ENCODE measurements around the gene DDX51. TPM values are rescaled to one million over a fixed set of nuclear protein-coding genes. Genes with fewer than 3 reads are reported as not detected.
A peak's percentile ranks its signal among the peaks of the same experiment; 100 is the strongest.

The DDX51 gene
- total and polyA plus RNA-seq, 2 experiments from 2014 or later, result 3.7 to 7.5 TPM

DNA sequence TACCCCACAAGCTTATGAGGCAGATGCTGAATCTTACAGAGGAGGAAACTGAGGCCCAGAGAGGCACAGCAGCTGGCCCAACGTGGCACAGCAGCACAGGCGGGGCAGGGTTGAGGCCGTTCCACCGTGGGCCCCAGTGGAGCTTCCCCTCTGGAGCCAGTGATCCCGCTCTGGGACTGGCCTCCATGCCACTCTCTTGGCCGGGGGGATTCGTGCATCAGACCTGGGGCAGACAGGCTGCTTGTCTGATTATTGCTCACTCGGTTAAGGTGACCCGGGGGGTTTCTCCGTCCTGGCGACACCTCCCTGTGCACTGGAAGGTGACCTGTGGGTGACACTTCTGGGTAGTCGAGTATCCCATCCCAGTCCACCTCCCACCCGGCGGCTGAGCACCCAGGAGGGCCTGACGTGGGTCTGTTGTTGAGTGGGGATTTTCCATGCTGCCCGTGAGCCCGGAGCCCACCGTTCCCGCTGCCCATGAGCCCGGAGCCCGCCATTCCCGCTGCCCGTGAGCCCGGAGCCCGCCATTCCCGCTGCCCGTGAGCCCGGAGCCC is 27.9 kb upstream of the DDX51 start:
- WGBS, 2 experiments (ENCODE audit: low coverage in 1 of 2, low lambda C conversion rate in 2 of 2, missing lambda C conversion rate in 2 of 2), result 83 to 86% methylated on average over 20 to 28 of the region's 28 CpGs
- DNase-seq, result no peak
- H3K4me3 ChIP-seq, result no peak overlapping the region
- H3K9me3 ChIP-seq (ENCODE audit: low read depth), result no peaks in the 10 kb centered on the region
- H3K27ac ChIP-seq, result no peak overlapping the region
- no peaks in the 10 kb centered on the region for H3K79me2 ChIP-seq (ENCODE audit: insufficient read depth)
- in situ Hi-C loops (cut with MboI), result loop anchor here (25.0 kb wide), 1 partner anchor 440 kb away; the partner anchor contains the start of genes LRCOL1 and P2RX2
- no peak overlapping the region for H2AFZ ChIP-seq
- H3K9me2 ChIP-seq (ENCODE audit: insufficient read depth), result no peaks in the 10 kb centered on the region
- H3K27me3 ChIP-seq (replicated peaks; ENCODE audit: insufficient read depth), result peaks cover 13% of the 10 kb centered on the region; the same call in 1 of the 2 replicates
- no peak overlapping the region for H3K4me2 ChIP-seq (ENCODE audit: unreplicated experiment)
- no peak overlapping the region for H3K9ac ChIP-seq
- no peaks in the 10 kb centered on the region for H3K36me3 ChIP-seq (ENCODE audit: low read depth)
- no peaks in the 10 kb centered on the region for H4K20me1 ChIP-seq (ENCODE audit: insufficient read depth)
- 0 out of 2 replicates have a peak, but pooled peaks cover 6% of the 10 kb centered on the region for H3F3A ChIP-seq (ENCODE audit: insufficient read depth)
- H3K4me1 ChIP-seq (ENCODE audit: insufficient read depth), result peaks cover 10% of the 10 kb centered on the region; the same call in 1 of the 2 replicates
- TF ChIP-seq EZH2 (IDR thresholded peaks at IDR 0.05; ENCODE audit: insufficient read depth, poor library complexity, severe bottlenecking), result no peak
- no peak for TF ChIP-seq EZH2phosphoT487 (IDR thresholded peaks at IDR 0.05; ENCODE audit: insufficient read depth, low read depth)

DNA sequence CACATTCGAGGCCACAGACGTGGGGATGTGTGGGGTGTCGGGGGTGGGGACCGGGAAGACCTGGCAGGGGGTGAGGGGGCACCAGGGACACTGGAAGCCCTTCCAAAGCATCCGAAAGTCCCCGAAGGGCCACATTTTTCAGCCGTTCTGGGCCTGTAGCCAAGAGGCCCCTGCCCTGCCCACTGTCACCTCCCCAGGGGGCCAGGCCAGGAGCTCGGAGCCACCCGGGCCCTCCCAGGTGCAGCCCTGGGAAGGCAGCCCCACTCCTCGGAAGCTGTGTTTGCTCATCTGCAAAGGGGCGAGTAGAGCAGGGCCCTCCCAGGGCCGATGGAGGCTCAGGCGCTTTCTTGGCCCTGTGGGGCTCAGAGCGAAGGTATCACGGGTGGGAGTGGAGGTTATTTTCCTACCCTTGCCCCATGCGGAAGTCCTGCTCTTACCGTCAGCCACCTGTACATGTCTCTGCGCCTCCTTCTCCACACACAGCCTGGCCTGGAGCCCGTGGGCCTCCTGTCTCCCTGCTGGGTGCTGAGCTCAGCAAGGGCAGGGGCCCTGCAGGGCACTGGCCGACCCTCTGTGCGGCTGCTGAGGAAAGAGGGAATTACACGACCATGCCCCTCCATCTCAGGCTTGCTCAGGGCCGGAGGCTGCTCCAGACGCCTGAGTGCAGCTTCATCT is 27.3 kb upstream of the DDX51 start:
- Histone ChIP-seq H2AFZ (no peak overlapping the region), H3K9me2 (ENCODE audit: insufficient read depth) (no peaks in the 10 kb centered on the region), H3K27ac (no peak overlapping the region), H3F3A (ENCODE audit: insufficient read depth) (0 out of 2 replicates have a peak, but pooled peaks cover 6% of the 10 kb centered on the region), H3K4me1 (ENCODE audit: insufficient read depth) (peaks cover 10% of the 10 kb centered on the region; the same call in 1 of the 2 replicates), H3K4me2 (ENCODE audit: unreplicated experiment) (no peak overlapping the region), H3K9me3 (ENCODE audit: low read depth) (no peaks in the 10 kb centered on the region), H3K36me3 (ENCODE audit: low read depth) (no peaks in the 10 kb centered on the region), H4K20me1 (ENCODE audit: insufficient read depth) (no peaks in the 10 kb centered on the region), H3K79me2 (ENCODE audit: insufficient read depth) (no peaks in the 10 kb centered on the region), H3K9ac (no peak overlapping the region), H3K4me3 (no peak overlapping the region), H3K27me3 (replicated peaks; ENCODE audit: insufficient read depth) (peaks cover 9% of the 10 kb centered on the region; the same call in 1 of the 2 replicates)
- 78 to 89% methylated on average over 22 to 24 of the region's 24 CpGs for WGBS, 2 experiments (ENCODE audit: low coverage in 1 of 2, low lambda C conversion rate in 2 of 2, missing lambda C conversion rate in 2 of 2)
- DNase-seq, result no peak
- TF ChIP-seq EZH2phosphoT487 (IDR thresholded peaks at IDR 0.05; ENCODE audit: insufficient read depth, low read depth) (no peak), EZH2 (IDR thresholded peaks at IDR 0.05; ENCODE audit: insufficient read depth, poor library complexity, severe bottlenecking) (no peak)
- in situ Hi-C loops (cut with MboI), result loop anchor here (25.0 kb wide), 1 partner anchor 441 kb away; the partner anchor contains the start of genes LRCOL1 and P2RX2

DNA sequence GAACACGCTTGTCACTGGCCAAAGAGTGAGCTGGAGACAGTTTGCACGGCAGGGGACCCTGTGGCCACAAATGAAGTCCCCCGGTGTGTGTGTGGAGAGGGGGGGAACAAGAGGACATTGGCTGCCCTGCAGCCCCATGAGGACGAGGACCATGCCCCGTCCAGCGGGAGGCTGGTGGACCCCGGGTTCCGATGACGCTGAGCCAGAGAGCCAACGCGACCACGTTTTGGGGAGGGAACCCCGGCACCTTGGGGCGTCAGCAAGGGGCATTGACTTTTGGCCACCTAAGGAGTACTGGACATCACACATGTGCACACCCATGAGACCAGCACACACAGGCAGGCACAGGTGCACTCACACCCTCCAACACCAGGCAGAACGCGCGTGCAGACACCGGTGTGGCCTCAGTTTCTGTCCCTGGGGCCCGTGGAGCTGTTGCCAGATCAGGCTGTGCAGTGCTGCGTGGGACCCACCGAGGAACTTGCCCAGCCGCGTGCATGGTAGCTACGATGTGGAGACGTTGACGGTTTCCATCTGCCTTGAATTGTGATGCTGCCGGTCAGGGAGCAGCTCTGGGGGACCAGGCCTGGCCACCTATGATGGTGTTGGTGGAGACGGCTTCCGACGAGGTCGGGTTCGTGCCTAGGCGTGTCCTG is 26.6 kb upstream of the DDX51 start:
- H3K36me3 ChIP-seq (ENCODE audit: low read depth), result no peaks in the 10 kb centered on the region
- WGBS, 2 experiments (ENCODE audit: low coverage in 1 of 2, low lambda C conversion rate in 2 of 2, missing lambda C conversion rate in 2 of 2), result 62 to 67% methylated on average over 27 to 32 of the region's 33 CpGs
- H3K79me2 ChIP-seq (ENCODE audit: insufficient read depth), result no peaks in the 10 kb centered on the region
- peak overlapping the region; percentile 32 for H3K4me2 ChIP-seq (ENCODE audit: unreplicated experiment)
- no peak for DNase-seq
- no peak overlapping the region for H3K27ac ChIP-seq
- peaks cover 9% of the 10 kb centered on the region; the same call in 1 of the 2 replicates for H3K27me3 ChIP-seq (replicated peaks; ENCODE audit: insufficient read depth)
- H3F3A ChIP-seq (ENCODE audit: insufficient read depth), result 0 out of 2 replicates have a peak, but pooled peaks cover 6% of the 10 kb centered on the region
- no peaks in the 10 kb centered on the region for H3K9me3 ChIP-seq (ENCODE audit: low read depth)
- in situ Hi-C loops (cut with MboI), result loop anchor here (25.0 kb wide), 1 partner anchor 442 kb away; the partner anchor contains the start of genes LRCOL1 and P2RX2
- H3K4me3 ChIP-seq, result no peak overlapping the region
- H3K9ac ChIP-seq, result no peak overlapping the region
- peaks cover 10% of the 10 kb centered on the region; the same call in 1 of the 2 replicates for H3K4me1 ChIP-seq (ENCODE audit: insufficient read depth)
- TF ChIP-seq EZH2phosphoT487 (IDR thresholded peaks at IDR 0.05; ENCODE audit: insufficient read depth, low read depth) (no peak), EZH2 (IDR thresholded peaks at IDR 0.05; ENCODE audit: insufficient read depth, poor library complexity, severe bottlenecking) (no peak)
- no peaks in the 10 kb centered on the region for H4K20me1 ChIP-seq (ENCODE audit: insufficient read depth)
- no peaks in the 10 kb centered on the region for H3K9me2 ChIP-seq (ENCODE audit: insufficient read depth)
- H2AFZ ChIP-seq, result no peak overlapping the region

DNA sequence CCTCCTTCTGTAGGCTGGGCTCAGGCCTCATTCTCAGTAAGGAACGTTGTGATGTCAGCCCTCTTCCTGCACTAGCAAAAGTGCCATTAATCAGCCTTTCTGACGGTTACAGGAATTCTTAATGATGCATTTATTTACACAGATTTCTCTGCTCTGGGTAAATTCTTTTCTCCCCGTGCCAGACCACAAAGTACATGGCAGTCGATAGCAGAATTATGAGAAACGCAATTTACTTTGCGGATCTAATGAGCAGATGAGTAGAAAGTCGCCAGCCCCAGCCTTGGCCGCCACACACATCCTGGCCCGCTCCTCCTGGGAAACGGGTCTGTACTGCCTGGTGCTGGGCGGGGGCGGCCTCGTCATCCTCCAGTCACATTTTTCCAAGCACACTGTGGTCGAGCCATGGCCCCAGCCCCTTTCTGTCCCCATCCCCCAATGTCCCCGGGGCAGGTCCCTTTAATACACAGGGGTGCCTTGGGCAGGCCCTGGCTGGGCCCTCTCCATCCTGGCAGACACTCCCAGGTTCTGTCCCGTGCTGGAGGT is 26.0 kb upstream of the DDX51 start:
- peak; percentile 83 for DNase-seq
- no peaks in the 10 kb centered on the region for H3K79me2 ChIP-seq (ENCODE audit: insufficient read depth)
- peak overlapping the region; percentile 6; the same call in 1 of the 2 replicates for H3K9ac ChIP-seq
- no peak for TF ChIP-seq EZH2phosphoT487 (IDR thresholded peaks at IDR 0.05; ENCODE audit: insufficient read depth, low read depth)
- no peak for TF ChIP-seq EZH2 (IDR thresholded peaks at IDR 0.05; ENCODE audit: insufficient read depth, poor library complexity, severe bottlenecking)
- H3K36me3 ChIP-seq (ENCODE audit: low read depth), result no peaks in the 10 kb centered on the region
- H3F3A ChIP-seq (ENCODE audit: insufficient read depth), result 0 out of 2 replicates have a peak, but pooled peaks cover 6% of the 10 kb centered on the region
- peak overlapping the region; percentile 32 for H3K4me2 ChIP-seq (ENCODE audit: unreplicated experiment)
- 8% methylated on average over 15 to 16 of the region's 16 CpGs for WGBS, 2 experiments (ENCODE audit: low coverage in 1 of 2, low lambda C conversion rate in 2 of 2, missing lambda C conversion rate in 2 of 2)
- no peaks in the 10 kb centered on the region for H3K9me2 ChIP-seq (ENCODE audit: insufficient read depth)
- no peak overlapping the region for H3K27ac ChIP-seq
- peaks cover 10% of the 10 kb centered on the region; the same call in 1 of the 2 replicates for H3K4me1 ChIP-seq (ENCODE audit: insufficient read depth)
- in situ Hi-C loops (cut with MboI), result loop anchor here (25.0 kb wide), 1 partner anchor 442 kb away; the partner anchor contains the start of genes LRCOL1 and P2RX2
- no peaks in the 10 kb centered on the region for H4K20me1 ChIP-seq (ENCODE audit: insufficient read depth)
- H3K9me3 ChIP-seq (ENCODE audit: low read depth), result no peaks in the 10 kb centered on the region
- peaks cover 9% of the 10 kb centered on the region; the same call in 1 of the 2 replicates for H3K27me3 ChIP-seq (replicated peaks; ENCODE audit: insufficient read depth)
- H2AFZ ChIP-seq, result no peak overlapping the region
- no peak overlapping the region for H3K4me3 ChIP-seq
